HL-60/S4 (cell line): ENCODE data around the gene RABGGTA.

Experiments used
- in situ Hi-C: fragments of 300-500 bp; cut with MboI; formaldehyde crosslinking; loops from 2 replicates; pipeline ENCODE4 v1.14.3; 2022; ENCODE audit warnings: low sequenced_read_pairs

The RABGGTA gene

DNA sequence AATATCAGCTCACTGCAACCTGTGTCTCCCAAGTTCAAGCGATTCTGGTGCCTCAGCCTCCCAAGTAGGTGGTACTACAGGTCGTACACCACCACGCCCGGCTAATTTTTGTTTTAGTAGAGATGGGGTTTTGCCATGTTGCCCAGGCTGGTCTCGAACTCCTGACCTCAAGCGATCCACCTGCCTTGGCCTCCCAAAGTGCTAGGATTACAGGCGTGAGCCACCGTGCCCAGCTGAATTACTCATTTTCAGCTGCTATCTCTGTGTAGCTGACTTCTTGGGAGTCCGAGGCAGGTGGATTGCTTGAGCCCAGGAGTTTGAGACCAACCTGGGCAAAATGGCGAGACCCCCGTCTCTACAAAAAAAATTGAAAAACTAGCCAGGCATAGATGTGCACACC, 26.0 kb downstream of the RABGGTA start:
- in situ Hi-C loops = loop anchor here (5.0 kb wide), 1 partner anchor 47 kb away; no protein-coding TSS in a partner anchor

GRCh38 chr14:24243336-24243836, 28.0 kb downstream of the RABGGTA start:
- in situ Hi-C loops = no loop called here

- in situ Hi-C loops = no loop called here
Measured at GRCh38 chr14:24241829-24242443, 29.5 kb downstream of the RABGGTA start.

GRCh38 chr14:24240110-24240918, 31.1 kb downstream of the RABGGTA start:
- in situ Hi-C loops = no loop called here

GRCh38 chr14:24238527-24239037, 32.8 kb downstream of the RABGGTA start:
- in situ Hi-C loops = no loop called here

- in situ Hi-C loops = no loop called here
Measured at GRCh38 chr14:24238123-24238522, 33.3 kb downstream of the RABGGTA start.

DNA sequence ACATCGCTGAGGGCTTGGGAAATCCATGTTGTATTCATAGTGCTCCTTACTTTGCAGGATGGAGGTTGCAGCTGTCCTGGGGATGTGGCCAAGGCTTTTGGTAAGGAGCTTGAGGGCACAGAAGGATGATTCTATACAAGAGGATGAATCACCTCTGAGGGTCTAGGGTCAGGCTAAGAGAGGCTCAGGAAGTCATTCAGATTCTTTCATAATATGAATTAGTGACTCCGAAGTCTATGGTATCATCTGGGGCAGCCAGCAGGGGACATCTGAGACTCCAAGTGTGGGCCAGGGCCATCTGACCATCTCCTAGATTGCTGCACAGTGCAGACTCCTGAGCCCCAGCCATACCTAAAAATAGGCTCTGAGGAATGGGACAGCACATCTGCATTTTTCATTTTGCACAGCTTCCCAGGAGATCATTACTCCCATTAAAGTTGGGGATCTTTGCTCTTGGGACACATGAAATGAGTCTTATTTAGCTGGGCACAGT, 33.9 kb downstream of the RABGGTA start:
- in situ Hi-C loops = no loop called here

DNA sequence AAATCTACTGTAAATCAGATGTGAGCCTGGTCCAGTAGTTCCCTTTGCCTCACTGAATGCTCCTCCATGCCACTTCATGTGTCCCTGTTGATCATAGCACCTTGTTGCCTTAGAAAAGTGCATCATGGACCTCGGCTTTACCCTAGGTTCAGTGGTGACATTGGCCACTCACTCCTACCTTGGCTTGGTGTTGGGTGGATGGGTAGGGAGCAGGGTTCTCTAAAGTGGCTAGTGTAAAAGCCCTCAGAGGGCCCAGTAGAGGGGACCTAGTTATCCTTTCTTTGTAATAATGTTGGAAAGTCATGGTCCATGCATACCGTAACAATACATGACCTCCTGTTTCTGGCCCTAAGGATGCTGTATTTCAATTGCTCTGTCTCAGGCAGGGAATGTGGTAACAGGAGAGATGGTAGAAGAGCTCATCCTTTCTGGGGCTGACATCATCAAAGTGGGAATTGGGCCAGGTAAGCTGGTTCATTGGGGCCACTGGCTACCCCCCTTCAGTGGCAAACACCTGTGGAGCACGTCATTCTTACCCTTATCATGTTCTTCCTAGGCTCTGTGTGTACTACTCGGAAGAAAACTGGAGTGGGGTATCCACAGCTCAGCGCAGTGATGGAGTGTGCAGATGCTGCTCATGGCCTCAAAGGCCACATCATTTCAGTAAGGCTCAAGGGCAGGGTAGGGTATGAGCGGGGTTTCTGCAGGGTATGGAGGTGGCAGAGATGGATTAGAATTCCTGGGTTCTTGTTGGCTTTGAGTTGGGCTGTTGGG, 34.5 kb downstream of the RABGGTA start:
- in situ Hi-C loops = no loop called here

DNA sequence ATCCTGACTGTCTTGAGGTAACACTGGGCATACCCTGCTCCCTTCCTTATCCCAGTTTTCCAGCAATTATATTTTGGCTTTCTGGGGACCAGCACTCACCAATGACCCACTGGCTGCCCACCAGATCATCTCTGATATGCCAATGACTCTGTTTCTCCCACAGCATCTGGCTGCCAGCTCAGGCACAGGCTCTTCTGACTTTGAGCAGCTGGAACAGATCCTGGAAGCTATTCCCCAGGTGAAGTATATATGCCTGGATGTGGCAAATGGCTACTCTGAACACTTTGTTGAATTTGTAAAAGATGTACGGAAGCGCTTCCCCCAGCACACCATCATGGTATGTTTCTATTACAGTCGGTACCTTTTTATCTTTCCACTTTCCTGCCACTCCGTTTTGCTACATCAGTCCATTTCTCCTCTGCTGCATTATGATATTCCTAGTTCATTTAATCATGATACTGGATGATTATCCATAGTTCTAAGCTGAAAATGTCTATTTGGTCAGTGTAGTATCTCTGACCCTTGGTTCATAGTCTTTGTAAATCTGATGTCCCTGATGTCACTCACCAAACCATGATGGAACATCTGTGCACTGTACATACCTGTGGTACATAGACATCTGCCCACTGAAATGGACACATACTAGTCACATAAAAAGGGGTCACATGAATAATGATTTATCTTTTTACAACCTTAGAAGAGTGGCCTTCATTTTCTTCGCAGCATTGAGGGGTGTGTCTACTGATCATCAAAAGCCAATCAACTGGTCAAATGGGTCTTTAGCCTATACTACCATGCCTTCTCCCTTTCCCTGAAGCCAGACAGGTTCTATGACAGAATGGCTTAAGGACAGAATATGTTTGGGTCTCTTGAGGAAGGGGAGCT, 35.4 kb downstream of the RABGGTA start:
- in situ Hi-C loops = no loop called here

GRCh38 chr14:24234095-24235005, 37.0 kb downstream of the RABGGTA start:
- in situ Hi-C loops = no loop called here

DNA sequence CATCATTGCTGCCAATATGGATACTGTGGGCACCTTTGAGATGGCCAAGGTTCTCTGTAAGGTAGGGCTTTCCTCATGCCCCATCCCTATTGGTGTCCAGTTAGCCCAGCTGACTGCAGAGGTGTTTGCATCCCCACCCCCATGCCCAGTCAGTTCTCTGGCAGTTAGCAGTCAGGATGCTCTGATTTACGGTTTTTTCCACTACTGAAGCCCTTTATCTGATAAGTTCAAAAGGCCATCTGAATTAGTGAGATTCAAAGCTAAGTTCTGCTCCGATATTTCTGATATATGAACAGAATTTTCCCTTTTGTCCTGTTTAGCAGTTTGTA, 37.9 kb downstream of the RABGGTA start:
- in situ Hi-C loops = no loop called here

GRCh38 chr14:24232645-24233537, 38.5 kb downstream of the RABGGTA start, which contains the start of gene GMPR2:
GMPR2 (plus strand) TSS chr14:24232929; CDS start chr14:24233254, 325 bp downstream.
- in situ Hi-C loops = no loop called here

GRCh38 chr14:24232121-24232644, 39.2 kb downstream of the RABGGTA start, which contains the start of gene NEDD8:
NEDD8 (minus strand) TSS chr14:24232367; CDS start chr14:24232267, 100 bp downstream.
- in situ Hi-C loops = no loop called here

DNA sequence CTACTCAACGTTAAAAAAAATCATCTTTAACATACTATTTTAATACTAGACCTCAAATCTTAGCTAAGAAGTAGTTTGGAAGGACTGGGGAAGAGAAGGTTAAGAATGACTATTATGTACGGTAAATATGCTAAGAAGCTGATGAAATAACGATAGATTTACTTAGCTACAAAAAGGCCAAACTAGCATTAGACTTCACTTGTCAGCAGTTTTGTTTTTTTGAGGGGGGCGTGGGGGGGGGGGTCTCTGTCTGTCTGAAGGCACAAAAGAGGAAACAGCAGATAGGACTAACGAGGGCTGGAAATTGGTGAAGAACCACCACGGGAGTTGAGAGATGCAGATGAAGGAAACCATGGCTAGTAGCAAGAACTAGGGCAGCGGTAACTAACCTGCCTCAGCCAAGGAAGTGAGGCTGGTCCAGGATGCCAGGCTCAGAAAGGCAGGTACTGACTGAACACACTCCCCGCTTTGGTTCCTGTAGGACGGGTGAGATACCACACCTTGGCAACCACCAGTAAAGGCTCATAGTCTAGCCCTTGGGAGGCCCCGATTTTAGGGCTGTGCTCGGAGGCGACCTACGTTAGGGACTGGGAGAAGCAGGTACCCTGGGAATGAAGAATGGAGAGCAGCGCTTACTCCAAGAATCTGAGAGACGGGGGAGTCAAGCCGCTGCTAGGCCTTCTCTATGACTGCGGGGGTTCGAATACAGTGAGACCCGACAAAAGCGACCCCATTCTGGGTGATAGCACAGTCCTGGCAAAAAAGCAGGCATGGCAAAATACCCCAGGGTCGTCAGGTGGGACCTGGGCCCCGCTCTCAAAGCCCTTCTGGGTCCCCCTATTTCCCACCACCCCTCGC, 39.9 kb downstream of the RABGGTA start:
- in situ Hi-C loops = no loop called here

DNA sequence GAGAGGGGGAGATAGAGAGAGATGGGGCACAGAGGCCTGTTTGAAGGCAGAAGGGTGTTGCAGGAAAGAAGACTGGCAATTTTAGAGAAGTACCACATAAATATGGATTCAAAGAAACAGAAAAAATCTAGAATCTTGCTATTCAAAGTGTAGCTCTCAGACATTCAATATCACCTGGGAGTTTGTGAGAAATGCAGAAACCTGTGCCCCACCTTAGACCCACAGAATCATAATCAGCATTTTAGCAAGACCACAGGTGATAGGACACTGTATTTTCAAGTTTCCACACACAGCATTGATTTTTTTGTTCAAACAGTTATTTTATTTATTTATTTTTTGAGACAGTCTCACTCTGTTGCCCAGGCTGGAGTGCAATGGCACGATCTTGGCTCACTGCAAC, 42.5 kb downstream of the RABGGTA start:
- in situ Hi-C loops = no loop called here

DNA sequence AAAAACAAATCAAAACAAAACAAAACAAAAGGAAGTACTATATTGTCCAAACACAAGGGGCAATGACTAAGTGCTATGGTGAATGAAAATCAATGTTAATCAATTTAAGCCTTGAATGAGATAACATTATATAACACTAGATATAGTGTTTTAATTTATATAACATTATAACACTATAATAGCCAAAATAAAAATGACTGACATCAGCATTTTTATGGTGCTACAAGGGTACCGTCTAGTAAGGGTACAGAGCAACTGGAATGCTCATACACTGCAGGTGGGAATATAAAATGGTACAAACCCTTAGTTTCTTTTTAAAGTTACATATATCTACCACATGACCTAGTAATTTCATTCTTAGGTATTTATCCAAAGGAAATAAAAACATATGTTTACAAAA, 44.9 kb downstream of the RABGGTA start:
- in situ Hi-C loops = no loop called here

DNA sequence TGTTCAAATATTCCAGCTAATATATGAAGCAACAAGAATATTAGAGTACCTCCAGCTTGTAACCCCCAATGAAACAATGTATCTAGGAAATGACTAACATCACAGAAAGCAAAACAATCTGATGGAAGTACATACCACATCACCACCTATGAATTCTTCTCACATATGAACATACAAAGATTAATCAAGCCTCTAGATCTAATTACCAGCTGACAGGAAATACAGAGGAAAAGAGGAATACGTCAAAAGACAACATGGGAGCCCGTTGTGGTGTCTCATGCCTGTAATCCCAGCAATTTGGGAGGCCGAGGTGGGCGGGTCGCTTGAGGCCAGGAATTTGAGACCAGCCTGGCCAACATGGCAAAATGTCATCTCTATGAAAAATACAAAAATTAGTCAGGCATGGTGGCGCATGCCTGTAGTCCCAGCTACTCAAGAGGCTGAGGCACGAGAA, 46.8 kb downstream of the RABGGTA start:
- in situ Hi-C loops = no loop called here
